Kidney (tissue), 14 donors: ENCODE data around the gene WDR38. TPM values are rescaled to one million over a fixed set of nuclear protein-coding genes. Genes with fewer than 3 reads are reported as not detected.
A peak's percentile ranks its signal among the peaks of the same experiment; 100 is the strongest.
"Not testable (repeated sequence)": the region's sequence is repeated elsewhere in the genome, so short reads cannot be mapped to it uniquely, and the experiment has no call there.

Experiments
- DNase-seq, 5 donors: peaks; one replicate each; pipeline ENCODE4 v3.0.0-alpha.2; 2013 to 2020
- FAIRE-seq: peaks from 2 replicates; lab custom pipeline; 2012; peaks lifted over from hg19 to GRCh38; lab: Jason Lieb, UNC
- H3K27ac ChIP-seq, 2 donors: one replicate each; pipeline ENCODE4 v1.7.0; 2013; ENCODE audit warnings: low read depth in 2 of 2, low read length in 2 of 2, inconsistent platforms in 1 of 2
- H3K27me3 ChIP-seq: one replicate; pipeline ENCODE4 v1.7.1; 2013; ENCODE audit warnings: low read length, inconsistent platforms; ENCODE audit not compliant: control insufficient read depth, insufficient read depth
- H3K36me3 ChIP-seq, 3 donors: one replicate each; pipeline versions ENCODE4 v1.7.0 to v1.7.1; 2013; ENCODE audit warnings: low read length in 3 of 3, control low read depth in 1 of 3, inconsistent platforms in 1 of 3; ENCODE audit not compliant: insufficient read depth in 3 of 3, control insufficient read depth in 2 of 3
- H3K4me1 ChIP-seq, 3 donors: one replicate each; pipeline versions ENCODE4 v1.7.0 to v1.7.1; 2013; ENCODE audit warnings: low read length in 3 of 3, inconsistent platforms in 1 of 3, low read depth in 1 of 3; ENCODE audit not compliant: control insufficient read depth in 2 of 3, insufficient read depth in 2 of 3
- H3K4me3 ChIP-seq, 3 donors: one replicate each; pipeline versions ENCODE4 v1.7.0 to v1.8.1; 2013; ENCODE audit warnings: low read length in 3 of 3, control low read depth in 1 of 3, inconsistent platforms in 1 of 3
- H3K9ac ChIP-seq, 3 donors: one replicate each; pipeline versions ENCODE4 v1.7.0 to v1.7.1; 2013; ENCODE audit warnings: low read length in 3 of 3, control low read depth in 1 of 3, inconsistent platforms in 1 of 3
- H3K9me3 ChIP-seq, 3 donors: one replicate each; pipeline versions ENCODE4 v1.7.0 to v1.7.1; 2013; ENCODE audit warnings: low read length in 3 of 3, control low read depth in 1 of 3, inconsistent platforms in 1 of 3; ENCODE audit not compliant: control insufficient read depth in 2 of 3, insufficient read depth in 1 of 3
- CTCF ChIP-seq: IDR thresholded peaks from 3 replicates; pipeline ENCODE4 v1.5.1; 2012; ENCODE audit warnings: mild to moderate bottlenecking, moderate library complexity, borderline replicate concordance; ENCODE audit not compliant: insufficient read depth; ENCODE audit errors: extremely low read depth
- intact Hi-C: fragments of 100-400 bp; cut with DNase I; formaldehyde crosslinking; loops from one replicate; pipeline ENCODE4 v1.11.1; 2022
- polyA plus RNA-seq: library from polyadenylated mRNA; stranded (reverse); fragments of 350-450 nt; fragmentation: Illumina TruSeq; extraction: RNeasy Lipid Tissue Mini Kit (QIAGEN cat#74804); gene quantifications from one replicate; pipeline ENCODE4 v1.2.3, GENCODE V29; 2014; ENCODE audit warnings: low read depth, low replicate concordance; ENCODE audit not compliant: insufficient read depth
- total RNA-seq: library from RNA; stranded (reverse); fragmentation: NEBNext Ultra II Directional; extraction: Animal tissue kit (Norgen Biotek cat#: 25700); gene quantifications from one replicate; pipeline ENCODE4 v1.2.1, GENCODE V29; 2021
- donor health status: control.
- donor health status: control.
- donor health status: control.
- donor health status: control.
- donor health status: control.
- donor health status: DM: yes; HTN: yes; CAD: no.
- donor health status: Normal renal cell carcinoma (clear cell type).

Gene WDR38
- total and polyA plus RNA-seq, 2 donors from 2014 or later: 0.31 TPM; not detected in 1

GRCh38 chr9:124835026-124835557 lies 18.2 kb upstream of the WDR38 start:
- H3K9me3 ChIP-seq: no peaks in the 10 kb centered on the region
- H3K9ac ChIP-seq: no peak overlapping the region
- H3K36me3 ChIP-seq: no peaks in the 10 kb centered on the region
- H3K4me1 ChIP-seq: peaks cover 0 to 14% (median 9%) of the 10 kb centered on the region in 3 donors
- H3K27me3 ChIP-seq: no peaks in the 10 kb centered on the region
- peak; percentile 66 to 87 (median 84) for DNase-seq
- no peak for TF ChIP-seq CTCF
- no peak for FAIRE-seq
- intact Hi-C loops: no loop called here
- H3K4me3 ChIP-seq: peak overlapping the region in 1 of 3 donors; percentile 32
- peak overlapping the region in 1 of 2 donors; percentile 32 for H3K27ac ChIP-seq

- DNase-seq, intact Hi-C loops, H3K4me3 ChIP-seq, FAIRE-seq, H3K9me3 ChIP-seq, H3K27me3 ChIP-seq, H3K9ac ChIP-seq, H3K27ac ChIP-seq, H3K36me3 ChIP-seq: not testable (repeated sequence)
- H3K4me1 ChIP-seq: peaks cover 0 to 12% (median 9%) of the 10 kb centered on the region in 3 donors
Observed at GRCh38 chr9:124838132-124838531, 15.1 kb upstream of the WDR38 start.

- H3K9ac ChIP-seq, H3K36me3 ChIP-seq, H3K4me3 ChIP-seq, intact Hi-C loops, FAIRE-seq, H3K9me3 ChIP-seq, H3K27me3 ChIP-seq, H3K27ac ChIP-seq: not testable (repeated sequence)
- H3K4me1 ChIP-seq: peaks cover 0 to 12% (median 9%) of the 10 kb centered on the region in 3 donors
- peak in 1 of 5 donors; percentile 58 for DNase-seq
Observed at GRCh38 chr9:124838567-124839275, 14.5 kb upstream of the WDR38 start.

GRCh38 chr9:124839612-124840299 lies 13.5 kb upstream of the WDR38 start:
- FAIRE-seq: no peak

More at GRCh38 chr9:124839612-124840299, 13.5 kb upstream of the WDR38 start:
- Histone ChIP-seq H3K9ac (no peak overlapping the region), H3K9me3 (no peaks in the 10 kb centered on the region), H3K36me3 (no peaks in the 10 kb centered on the region), H3K27ac (no peak overlapping the region), H3K4me1 (peaks cover 0 to 9% (median 8%) of the 10 kb centered on the region in 3 donors), H3K4me3 (no peak overlapping the region), H3K27me3 (no peaks in the 10 kb centered on the region)
- peak in 2 of 5 donors; percentile 43 to 44 for DNase-seq
- peak; percentile 16 for TF ChIP-seq CTCF
- intact Hi-C loops: no loop called here
